RCC 7860 (cell line): ENCODE measurements around the gene DPYSL4.

Experiments
- DNase-seq: peaks from one replicate; pipeline ENCODE4 v3.0.0-alpha.2; 2015; ENCODE audit warnings: low spot score
- FAIRE-seq: peaks from 2 replicates; lab custom pipeline; 2012; peaks lifted over from hg19 to GRCh38; lab: Jason Lieb, UNC

Gene DPYSL4

GRCh38 chr10:132224343-132225072, 37.8 kb downstream of the DPYSL4 start:
- DNase-seq (no peak), FAIRE-seq (no peak)

GRCh38 chr10:132225073-132225848, 38.5 kb downstream of the DPYSL4 start:
- DNase-seq = no peak
- no peak for FAIRE-seq

- FAIRE-seq (no peak), DNase-seq (no peak)
Measured at GRCh38 chr10:132225849-132226205, 39.1 kb downstream of the DPYSL4 start.

GRCh38 chr10:132226586-132227405, 40.0 kb downstream of the DPYSL4 start:
- FAIRE-seq (no peak), DNase-seq (no peak)

- no peak for DNase-seq
- FAIRE-seq = no peak
Measured at GRCh38 chr10:132227851-132228390, 41.2 kb downstream of the DPYSL4 start.

GRCh38 chr10:132228616-132229015, 41.9 kb downstream of the DPYSL4 start:
- FAIRE-seq = no peak

GRCh38 chr10:132229096-132229495, 42.3 kb downstream of the DPYSL4 start:
- no peak for DNase-seq
- no peak for FAIRE-seq

More at GRCh38 chr10:132228616-132229015, 41.9 kb downstream of the DPYSL4 start:
- DNase-seq = no peak

- no peak for FAIRE-seq
- no peak for DNase-seq
Measured at GRCh38 chr10:132229834-132230556, 43.2 kb downstream of the DPYSL4 start.

GRCh38 chr10:132230557-132231210, 43.9 kb downstream of the DPYSL4 start:
- FAIRE-seq (no peak), DNase-seq (no peak)

- FAIRE-seq = no peak
- no peak for DNase-seq
Measured at GRCh38 chr10:132231656-132232022, 44.9 kb downstream of the DPYSL4 start.

- DNase-seq (no peak), FAIRE-seq (no peak)
Measured at GRCh38 chr10:132232023-132232951, 45.5 kb downstream of the DPYSL4 start.

GRCh38 chr10:132232981-132233380, 46.2 kb downstream of the DPYSL4 start:
- FAIRE-seq (no peak), DNase-seq (no peak)

- DNase-seq = no peak
- no peak for FAIRE-seq
Measured at GRCh38 chr10:132233501-132234085, 46.8 kb downstream of the DPYSL4 start.

GRCh38 chr10:132234860-132235259, 48.1 kb downstream of the DPYSL4 start:
- DNase-seq (no peak), FAIRE-seq (no peak)

GRCh38 chr10:132236161-132236560, 49.4 kb downstream of the DPYSL4 start:
- DNase-seq = no peak
- FAIRE-seq = no peak

- DNase-seq (no peak), FAIRE-seq (no peak)
Measured at GRCh38 chr10:132236881-132237280, 50.1 kb downstream of the DPYSL4 start.

GRCh38 chr10:132237396-132237795, 50.6 kb downstream of the DPYSL4 start:
- DNase-seq (no peak), FAIRE-seq (no peak)

- no peak for FAIRE-seq
- DNase-seq = no peak
Measured at GRCh38 chr10:132237871-132238270, 51.1 kb downstream of the DPYSL4 start.
